Breast epithelium (tissue), 3 donors: ENCODE measurements around the gene ALDH2.

Source experiments
- POLR2AphosphoS5 ChIP-seq, 3 donors: sonication (generic); formaldehyde crosslinking; IDR thresholded peaks; one replicate each; pipeline ENCODE4 v1.6.1; 2017; ENCODE audit warnings: antibody characterized with exemption in 3 of 3
- TF ChIP-seq, protein P1 (sequence below), 3 donors: fragments of 450-650 bp; IDR thresholded peaks; one replicate each; pipeline ENCODE4 v1.5.1; 2016 to 2017; ENCODE audit warnings: antibody characterized with exemption in 3 of 3, mild to moderate bottlenecking in 3 of 3, moderate library complexity in 3 of 3

DNA sequence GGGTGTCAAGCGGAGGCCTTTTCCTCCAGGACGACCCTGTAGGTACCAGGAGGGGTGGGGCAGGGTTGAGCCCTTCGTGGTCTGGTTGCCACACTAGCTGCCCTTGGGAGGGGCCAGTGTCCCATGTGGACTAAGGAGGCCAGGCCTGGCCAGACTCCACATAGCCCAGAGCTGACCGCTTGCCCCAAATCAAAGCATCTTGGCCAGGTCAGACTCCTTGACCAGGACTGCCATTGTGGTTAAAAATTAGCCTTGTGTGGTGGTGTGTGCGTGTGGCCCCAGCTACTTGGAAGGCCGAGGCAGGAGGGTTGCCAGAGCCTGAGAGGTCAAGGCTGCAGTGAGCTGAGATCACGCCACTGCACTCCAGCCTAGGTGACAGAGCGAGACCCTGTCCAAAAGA lies 24.8 kb downstream of the ALDH2 start:
- TF ChIP-seq, protein P1, sequence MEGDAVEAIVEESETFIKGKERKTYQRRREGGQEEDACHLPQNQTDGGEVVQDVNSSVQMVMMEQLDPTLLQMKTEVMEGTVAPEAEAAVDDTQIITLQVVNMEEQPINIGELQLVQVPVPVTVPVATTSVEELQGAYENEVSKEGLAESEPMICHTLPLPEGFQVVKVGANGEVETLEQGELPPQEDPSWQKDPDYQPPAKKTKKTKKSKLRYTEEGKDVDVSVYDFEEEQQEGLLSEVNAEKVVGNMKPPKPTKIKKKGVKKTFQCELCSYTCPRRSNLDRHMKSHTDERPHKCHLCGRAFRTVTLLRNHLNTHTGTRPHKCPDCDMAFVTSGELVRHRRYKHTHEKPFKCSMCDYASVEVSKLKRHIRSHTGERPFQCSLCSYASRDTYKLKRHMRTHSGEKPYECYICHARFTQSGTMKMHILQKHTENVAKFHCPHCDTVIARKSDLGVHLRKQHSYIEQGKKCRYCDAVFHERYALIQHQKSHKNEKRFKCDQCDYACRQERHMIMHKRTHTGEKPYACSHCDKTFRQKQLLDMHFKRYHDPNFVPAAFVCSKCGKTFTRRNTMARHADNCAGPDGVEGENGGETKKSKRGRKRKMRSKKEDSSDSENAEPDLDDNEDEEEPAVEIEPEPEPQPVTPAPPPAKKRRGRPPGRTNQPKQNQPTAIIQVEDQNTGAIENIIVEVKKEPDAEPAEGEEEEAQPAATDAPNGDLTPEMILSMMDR (IDR thresholded peaks at IDR 0.05) = no peak
- TF ChIP-seq POLR2AphosphoS5 (IDR thresholded peaks at IDR 0.05) = no peak
